Measurements from ENCODE around the gene MFSD2A.

Gene MFSD2A

GRCh38 chr1:39946216-39946615 lies 8.7 kb upstream of the MFSD2A start:
- TF ChIP-seq, protein P1, sequence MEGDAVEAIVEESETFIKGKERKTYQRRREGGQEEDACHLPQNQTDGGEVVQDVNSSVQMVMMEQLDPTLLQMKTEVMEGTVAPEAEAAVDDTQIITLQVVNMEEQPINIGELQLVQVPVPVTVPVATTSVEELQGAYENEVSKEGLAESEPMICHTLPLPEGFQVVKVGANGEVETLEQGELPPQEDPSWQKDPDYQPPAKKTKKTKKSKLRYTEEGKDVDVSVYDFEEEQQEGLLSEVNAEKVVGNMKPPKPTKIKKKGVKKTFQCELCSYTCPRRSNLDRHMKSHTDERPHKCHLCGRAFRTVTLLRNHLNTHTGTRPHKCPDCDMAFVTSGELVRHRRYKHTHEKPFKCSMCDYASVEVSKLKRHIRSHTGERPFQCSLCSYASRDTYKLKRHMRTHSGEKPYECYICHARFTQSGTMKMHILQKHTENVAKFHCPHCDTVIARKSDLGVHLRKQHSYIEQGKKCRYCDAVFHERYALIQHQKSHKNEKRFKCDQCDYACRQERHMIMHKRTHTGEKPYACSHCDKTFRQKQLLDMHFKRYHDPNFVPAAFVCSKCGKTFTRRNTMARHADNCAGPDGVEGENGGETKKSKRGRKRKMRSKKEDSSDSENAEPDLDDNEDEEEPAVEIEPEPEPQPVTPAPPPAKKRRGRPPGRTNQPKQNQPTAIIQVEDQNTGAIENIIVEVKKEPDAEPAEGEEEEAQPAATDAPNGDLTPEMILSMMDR (IDR thresholded peaks at IDR 0.05; ENCODE audit: insufficient read depth, low read length, missing control alignments), result no peak
- POLR2A ChIA-PET, result no interaction called here
- DNase-seq (ENCODE audit: low read depth, low spot score), result no peak
- CTCF ChIA-PET, result interaction anchor here (0.9 to 1.7 kb wide), 2 partner anchors 26 to 28 kb away, joined by 3 to 6 read pairs; no protein-coding TSS in a partner anchor
- H3K4me3 ChIP-seq (ENCODE audit: low read depth, low read length), result no peak overlapping the region

DNA sequence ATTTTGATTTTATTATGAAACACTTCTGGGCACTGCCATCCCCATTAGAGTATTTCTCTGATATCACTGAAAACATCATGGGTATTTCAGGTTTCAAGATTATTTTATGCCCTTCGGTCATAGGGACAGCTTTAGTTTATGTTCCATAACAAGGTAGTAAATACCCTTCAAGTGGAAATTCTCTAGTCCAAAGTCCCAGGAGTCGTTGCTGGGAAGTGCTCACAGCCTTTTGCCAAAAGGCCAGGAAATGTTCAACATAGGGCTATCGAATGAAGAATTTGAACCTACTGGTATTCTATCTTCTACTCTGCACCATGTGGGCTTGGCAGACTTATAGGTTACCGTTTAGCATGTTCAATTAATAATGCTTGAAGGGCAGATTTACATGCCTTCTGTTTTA lies 7.7 kb upstream of the MFSD2A start:
- H3K4me3 ChIP-seq (ENCODE audit: low read depth, low read length), result no peak overlapping the region
- DNase-seq (ENCODE audit: low read depth, low spot score), result no peak
- CTCF ChIA-PET, result interaction anchor here (1.7 kb wide), 1 partner anchor 27 kb away, joined by 6 read pairs; no protein-coding TSS in a partner anchor
- TF ChIP-seq, protein P1 (IDR thresholded peaks at IDR 0.05; ENCODE audit: insufficient read depth, low read length, missing control alignments), result no peak
- POLR2A ChIA-PET, result no interaction called here

- ChIA-PET POLR2A (no interaction called here), CTCF (interaction anchor here (1.6 to 17.1 kb wide), 3 partner anchors 12 to 83 kb away, joined by 3 to 202 read pairs (median 8); no protein-coding TSS in a partner anchor)
- TF ChIP-seq, protein P1 (IDR thresholded peaks at IDR 0.05; ENCODE audit: insufficient read depth, low read length, missing control alignments), result no peak
- DNase-seq (ENCODE audit: low read depth, low spot score), result no peak
- H3K4me3 ChIP-seq (ENCODE audit: low read depth, low read length), result no peak overlapping the region
Observed at GRCh38 chr1:39949891-39950290, 5.1 kb upstream of the MFSD2A start.

- H3K4me3 ChIP-seq (ENCODE audit: low read depth, low read length), result no peak overlapping the region
- no peak for DNase-seq (ENCODE audit: low read depth, low spot score)
- ChIA-PET POLR2A (interaction anchor here (0.5 kb wide), 1 partner anchor 258 kb away, joined by 3 read pairs; no protein-coding TSS in a partner anchor), CTCF (interaction anchor here (1.3 to 17.1 kb wide), 3 partner anchors 11 to 152 kb away, joined by 3 to 202 read pairs (median 4); no protein-coding TSS in a partner anchor)
- TF ChIP-seq, protein P1 (IDR thresholded peaks at IDR 0.05; ENCODE audit: insufficient read depth, low read length, missing control alignments), result no peak
Observed at GRCh38 chr1:39951926-39952325, 3.0 kb upstream of the MFSD2A start.

DNA sequence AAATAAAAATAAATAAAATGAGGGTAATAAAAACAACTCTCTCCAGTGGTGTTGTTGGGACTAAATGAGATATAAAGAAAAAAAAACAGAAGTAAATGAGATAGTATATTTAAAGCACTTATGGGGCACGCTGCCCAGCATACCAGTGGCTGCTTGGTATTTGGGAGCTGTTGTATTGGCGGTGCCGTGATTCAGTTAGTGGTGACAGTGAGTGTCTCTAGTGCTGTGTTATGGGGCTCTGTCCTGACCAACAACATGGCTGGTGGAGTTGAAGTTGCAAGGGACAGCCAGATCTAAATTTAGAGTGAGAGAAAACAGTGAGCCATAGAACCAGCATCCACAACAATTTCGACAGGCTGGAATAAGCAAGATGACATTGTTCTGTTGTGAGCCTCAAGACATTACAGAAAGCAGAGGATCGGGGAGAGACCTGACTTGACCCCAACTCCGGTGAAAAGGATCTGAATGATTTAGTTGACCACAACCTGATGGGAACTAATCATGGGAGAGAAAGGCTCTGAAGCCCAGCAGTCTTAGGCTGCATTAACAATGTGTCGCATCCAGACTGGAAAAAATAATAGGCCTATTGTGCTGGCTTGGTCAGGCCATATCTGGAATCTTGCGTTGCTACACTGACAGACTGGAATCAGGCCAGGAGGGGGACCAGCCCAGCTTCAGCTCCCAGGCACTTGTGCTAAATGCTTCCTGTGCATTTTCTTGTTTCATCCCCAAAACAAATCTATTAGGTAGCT lies 2.4 kb upstream of the MFSD2A start:
- no peak overlapping the region for H3K4me3 ChIP-seq (ENCODE audit: low read depth, low read length)
- ChIA-PET POLR2A (interaction anchor here (0.5 kb wide), 1 partner anchor 259 kb away, joined by 3 read pairs; no protein-coding TSS in a partner anchor), CTCF (interaction anchor here (1.0 to 17.1 kb wide), 3 partner anchors 12 to 50 kb away, joined by 4 to 202 read pairs (median 4); partner anchors contain the start of gene MYCL)
- TF ChIP-seq, protein P1 (IDR thresholded peaks at IDR 0.05; ENCODE audit: insufficient read depth, low read length, missing control alignments), result no peak
- no peak for DNase-seq (ENCODE audit: low read depth, low spot score)

GRCh38 chr1:39954324-39954869 lies 548 bp upstream of the MFSD2A start:
- ChIA-PET CTCF (interaction anchor here (0.6 to 17.1 kb wide), 4 partner anchors 17 to 79 kb away, joined by 3 to 202 read pairs (median 22); no protein-coding TSS in a partner anchor), POLR2A (no interaction called here)
- H3K4me3 ChIP-seq (ENCODE audit: low read depth, low read length), result peak overlapping the region; percentile 38
- no peak for DNase-seq (ENCODE audit: low read depth, low spot score)
- TF ChIP-seq, protein P1 (IDR thresholded peaks at IDR 0.05; ENCODE audit: insufficient read depth, low read length, missing control alignments), result no peak
